ENCODE measurements around the gene GCNT2.
"Not testable (repeated sequence)": the region's sequence is repeated elsewhere in the genome, so short reads cannot be mapped to it uniquely, and the experiment has no call there.

The GCNT2 gene

DNA sequence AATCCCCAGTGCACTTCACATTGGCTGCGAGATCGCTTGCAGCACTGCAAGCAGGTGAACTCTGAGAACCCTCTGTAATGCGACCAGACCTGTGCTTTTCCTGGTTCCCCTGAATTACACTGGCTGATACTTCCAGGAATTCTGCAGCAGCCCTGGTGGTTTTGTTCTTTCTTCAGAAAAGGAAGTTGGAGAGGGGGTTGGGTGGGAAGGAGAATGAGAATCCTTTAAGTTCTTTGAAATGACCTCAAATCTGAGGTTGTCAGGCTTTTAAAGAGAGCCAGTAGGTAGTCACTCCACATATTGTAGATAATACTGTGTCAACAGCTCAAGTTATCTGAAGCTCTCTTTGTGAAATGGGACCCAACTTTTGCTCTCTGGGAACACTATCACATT lies 62.4 kb downstream of the GCNT2 start:
- DNase-seq = no peak

DNA sequence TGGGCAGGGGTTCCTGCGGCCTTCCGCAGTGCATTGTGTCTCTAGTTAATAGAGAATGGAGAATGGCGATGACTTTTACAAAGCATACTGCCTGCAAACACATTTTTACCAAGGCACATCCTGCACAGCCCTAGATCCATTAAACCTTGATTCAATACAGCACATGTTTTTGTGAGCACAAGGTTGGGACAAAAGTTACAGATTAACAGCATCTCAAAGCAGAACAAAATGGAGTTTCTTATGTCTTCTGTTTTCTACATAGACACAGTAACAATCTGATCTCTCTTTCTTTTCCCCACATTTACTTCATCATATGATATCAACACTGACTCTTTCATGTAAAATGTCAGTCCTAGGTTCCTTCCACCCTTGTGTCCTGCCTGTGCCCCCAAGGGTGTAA lies 63.5 kb downstream of the GCNT2 start:
- DNase-seq = no peak

DNA sequence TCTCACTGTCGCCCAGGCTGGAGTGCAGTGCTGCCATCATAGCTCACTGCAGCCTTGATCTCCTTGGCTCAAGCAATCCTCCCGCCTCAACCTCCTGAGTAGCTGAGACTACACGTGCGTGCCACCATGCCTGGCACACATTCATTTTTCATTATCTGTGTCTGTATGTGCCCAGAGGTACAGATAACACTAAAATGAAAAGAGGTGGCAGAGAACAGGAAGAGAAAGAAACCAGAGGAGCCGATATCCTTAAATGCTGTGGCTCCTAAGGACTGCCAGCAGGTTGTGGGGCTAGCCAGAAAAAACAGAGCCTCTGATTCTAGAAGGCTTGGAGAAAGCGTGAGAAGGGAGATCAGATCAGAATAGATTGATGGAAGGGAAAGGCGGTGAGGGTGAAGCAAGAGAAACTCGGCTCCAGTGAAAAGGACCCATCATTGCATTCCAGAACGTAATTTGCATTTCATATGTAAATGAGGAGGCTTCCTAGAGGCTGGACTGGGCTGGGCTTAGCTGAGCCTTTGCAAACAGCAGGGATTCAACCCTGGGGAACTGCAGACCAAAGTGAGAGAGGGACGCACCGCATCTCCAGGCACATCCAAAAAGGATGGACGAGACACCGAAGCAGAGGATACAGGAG lies 64.2 kb downstream of the GCNT2 start:
- no peak for DNase-seq

DNA sequence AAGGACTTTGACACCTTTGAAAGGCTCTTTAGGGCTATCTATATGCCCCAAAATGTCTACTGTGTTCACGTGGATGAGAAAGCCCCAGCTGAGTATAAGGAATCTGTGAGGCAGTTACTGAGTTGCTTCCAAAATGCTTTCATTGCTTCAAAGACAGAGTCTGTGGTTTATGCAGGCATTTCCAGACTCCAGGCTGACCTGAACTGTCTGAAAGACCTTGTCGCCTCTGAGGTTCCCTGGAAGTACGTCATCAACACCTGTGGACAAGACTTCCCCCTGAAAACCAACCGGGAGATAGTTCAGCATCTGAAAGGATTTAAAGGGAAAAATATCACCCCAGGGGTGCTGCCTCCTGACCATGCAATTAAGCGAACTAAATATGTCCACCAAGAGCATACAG lies 65.2 kb downstream of the GCNT2 start:
- DNase-seq = no peak

DNA sequence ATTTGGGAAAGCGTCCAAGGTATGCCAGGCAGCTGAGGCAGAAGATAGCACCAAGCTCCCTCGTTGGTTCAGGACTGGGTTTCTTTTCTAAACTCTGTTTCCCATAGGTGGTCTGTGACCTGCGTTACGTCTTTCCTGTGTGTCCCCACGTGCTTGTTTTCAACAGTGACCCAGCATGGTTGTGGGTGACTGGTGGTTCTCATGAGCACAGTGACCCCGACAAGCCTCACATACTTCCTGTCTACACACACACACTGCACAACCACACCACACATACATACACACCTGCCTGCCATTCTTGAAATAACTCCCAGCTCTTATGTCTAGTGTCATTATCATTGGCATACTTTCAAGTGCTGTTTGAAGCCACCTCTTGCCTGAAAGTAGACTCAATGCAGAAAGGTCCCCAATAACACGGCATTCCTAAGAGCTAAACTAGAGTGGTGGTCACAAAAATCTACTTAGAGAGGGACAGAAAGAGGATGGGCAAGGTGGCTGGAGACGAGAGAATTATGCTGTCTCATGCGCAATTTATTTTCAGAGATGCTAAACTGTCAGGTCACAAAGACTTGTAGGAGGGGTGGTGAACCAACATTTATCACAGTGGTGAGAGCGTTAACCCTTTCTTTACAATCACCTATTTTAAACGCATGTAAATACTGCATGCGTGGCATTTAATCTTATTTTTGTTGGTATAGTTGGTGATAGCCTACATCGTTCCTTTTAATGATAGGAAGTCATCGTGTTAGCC lies 66.7 kb downstream of the GCNT2 start:
- no peak for DNase-seq

DNA sequence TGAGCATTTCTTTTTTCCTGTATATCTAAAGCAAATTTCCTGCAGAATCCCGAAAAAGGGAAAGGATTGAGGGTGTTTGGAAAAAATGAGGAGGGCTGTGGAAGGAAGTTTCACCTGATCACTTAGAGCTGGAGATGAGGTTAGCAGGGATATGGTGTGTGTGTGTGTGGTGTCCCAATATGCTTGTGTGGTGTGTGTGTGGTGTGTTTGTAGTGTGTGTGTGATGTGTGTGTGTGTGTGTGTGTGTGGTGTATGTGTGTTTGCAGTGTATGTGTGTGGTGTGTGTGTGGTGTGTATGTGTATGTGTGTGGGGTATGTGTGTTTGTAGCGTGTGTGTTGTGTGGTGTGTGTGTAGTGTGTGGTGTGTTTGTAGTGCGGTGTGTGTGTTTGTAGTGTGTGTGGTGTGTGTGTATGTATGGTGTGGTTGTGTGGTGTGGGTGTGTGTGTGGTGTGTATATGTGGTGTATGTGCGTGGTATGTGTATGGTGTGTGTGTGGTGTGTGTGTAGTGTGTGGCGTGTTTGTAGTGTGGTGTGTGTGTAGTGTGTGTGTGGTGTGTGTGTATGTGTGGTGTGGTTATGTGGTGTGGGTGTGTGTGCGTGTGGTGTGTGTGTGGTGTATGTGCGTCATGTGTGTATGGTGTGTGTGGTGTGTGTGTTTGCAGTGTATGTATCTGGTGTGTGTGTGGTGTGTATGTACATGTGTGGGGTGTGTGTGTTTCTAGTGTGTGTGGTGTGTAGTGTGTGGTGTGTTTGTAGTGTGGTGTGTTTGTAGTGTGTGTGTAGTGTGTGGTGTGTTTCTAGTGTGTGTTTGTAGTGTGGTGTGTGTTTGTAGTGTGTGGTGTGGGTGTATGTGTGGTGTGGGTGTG lies 67.6 kb downstream of the GCNT2 start:
- no peak for DNase-seq

DNA sequence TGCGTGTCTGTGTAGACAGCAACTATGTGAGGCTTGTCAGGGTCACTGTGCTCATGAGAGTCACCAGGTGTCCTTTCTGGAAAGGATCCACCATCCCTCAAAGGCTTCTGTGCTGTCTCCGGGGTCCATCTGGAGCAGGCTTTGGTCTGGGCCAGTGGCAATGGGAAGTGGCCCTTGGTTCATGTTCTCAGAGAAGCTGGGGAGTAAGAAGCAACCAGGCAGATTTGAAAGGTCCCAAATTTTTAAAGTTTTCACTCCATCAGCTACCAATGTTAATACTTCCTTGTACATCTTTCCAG lies 68.2 kb downstream of the GCNT2 start:
- no peak for DNase-seq

DNA sequence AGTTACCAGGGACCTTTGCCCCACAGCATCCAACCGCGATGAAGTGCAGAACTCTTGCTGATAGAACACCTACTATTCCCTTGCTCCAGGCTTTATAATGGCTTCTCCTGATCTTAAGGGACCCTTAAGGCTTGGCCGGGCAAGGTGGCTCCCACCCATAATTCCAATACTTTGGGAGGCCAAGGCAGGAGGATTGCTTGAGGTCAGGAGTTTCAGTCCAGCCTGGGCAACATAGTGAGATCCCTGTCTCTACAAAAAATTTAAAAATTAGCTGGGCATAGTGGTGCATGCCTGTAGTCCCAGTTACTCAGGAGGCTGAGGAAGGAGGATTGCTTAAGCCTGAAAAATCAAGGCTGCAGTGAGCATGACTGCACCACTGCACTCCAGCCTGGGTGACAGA lies 68.8 kb downstream of the GCNT2 start:
- no peak for DNase-seq

DNA sequence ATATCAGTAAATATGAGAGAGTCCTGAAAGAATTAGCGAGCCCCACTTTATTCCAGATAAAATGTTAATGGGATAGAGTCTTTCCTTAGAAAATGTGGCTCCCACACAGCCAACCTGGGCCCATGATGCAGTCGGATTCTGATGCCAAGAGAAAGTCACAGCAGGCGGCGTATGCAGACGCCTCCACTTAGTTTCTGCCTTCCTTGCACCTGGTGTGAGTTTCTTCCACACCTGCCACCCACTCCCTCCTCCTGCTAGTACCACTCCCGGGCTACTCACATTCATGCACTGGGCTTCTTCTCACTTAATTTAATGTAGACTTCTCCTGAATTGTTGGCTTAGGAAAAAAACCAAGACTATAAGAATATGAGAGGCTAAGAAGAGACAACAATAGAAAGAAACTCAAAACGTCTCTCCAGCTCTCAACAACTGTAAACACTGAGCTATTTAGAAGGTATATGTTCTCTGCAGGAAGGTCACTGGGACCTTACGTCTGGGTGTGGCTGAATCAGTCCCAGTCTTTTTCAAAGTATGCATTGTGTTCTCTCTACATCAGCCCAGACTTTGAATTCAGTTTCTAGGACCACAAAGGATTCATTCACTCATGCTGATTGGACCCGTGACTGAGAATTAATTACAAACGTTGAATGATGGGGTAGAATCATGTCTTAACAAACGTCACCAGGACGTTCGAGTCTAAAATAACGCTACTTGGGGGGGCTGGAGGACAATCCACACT lies 70.4 kb downstream of the GCNT2 start:
- no peak for DNase-seq

DNA sequence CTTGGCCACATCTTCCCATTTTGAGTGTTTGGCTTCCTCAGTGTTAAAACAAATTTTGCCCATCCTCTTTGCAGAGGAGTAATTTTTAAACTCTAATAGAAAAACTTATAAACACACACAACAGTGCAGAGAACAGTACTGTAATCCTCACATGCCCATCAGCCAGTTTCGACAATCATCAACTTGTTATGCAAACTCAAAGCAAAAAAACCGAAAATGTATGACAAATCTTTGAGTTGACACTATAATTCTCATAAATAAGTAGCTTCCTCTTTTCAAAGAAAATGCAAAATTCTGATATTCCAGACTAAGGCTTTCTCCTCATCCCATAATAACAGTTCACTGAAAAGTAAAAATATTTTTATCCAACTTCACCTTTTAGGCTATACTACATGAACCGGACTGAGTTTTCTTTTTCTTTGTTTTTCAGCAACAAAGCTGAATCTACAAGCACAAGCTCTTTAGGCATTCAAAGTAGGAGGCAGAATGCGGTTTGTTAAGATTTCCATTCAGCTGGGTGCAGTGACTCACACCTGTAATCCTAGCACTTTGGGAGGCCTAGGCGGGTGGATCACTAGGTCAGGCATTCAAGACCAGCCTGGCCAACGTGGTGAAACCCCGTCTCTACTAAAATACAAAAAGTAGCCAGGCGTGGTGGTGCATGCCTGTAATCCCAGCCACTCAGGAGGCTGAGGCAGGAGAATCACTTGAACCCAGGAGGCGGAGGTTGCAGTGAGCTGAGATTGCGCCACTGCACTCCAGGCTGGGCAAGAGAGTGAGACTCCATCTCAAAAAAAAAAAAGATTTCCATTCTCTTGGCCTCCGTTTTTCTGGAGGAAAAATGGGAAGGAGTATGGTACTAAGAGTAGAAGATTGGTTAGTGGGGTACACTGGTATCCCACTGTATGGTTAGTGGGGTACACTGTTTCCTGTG lies 74.8 kb downstream of the GCNT2 start:
- no peak for DNase-seq

DNA sequence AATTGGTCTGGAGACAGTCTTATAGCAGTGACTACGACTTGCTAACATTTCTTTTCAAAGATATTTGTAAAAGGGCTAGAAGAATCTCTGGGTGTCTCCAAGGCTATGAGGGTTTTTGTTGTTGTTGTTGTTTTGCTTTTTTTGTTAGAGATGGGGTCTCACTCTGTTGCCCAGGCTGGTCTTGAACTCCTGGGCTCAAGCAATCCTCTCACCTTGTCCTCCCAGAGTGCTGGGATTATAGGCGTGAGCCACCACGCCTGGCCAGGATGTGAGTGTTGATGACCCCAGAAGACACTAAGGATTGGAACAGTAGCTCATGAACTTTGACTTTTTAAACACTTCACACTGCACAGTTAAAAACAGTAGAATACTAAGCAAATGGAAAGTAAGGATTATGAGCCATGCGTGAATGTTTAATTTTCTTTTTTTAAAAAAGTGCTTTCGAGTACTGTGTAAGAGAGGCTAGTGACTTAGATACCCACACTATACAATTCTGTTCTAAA lies 76.4 kb downstream of the GCNT2 start:
- DNase-seq = no peak

DNA sequence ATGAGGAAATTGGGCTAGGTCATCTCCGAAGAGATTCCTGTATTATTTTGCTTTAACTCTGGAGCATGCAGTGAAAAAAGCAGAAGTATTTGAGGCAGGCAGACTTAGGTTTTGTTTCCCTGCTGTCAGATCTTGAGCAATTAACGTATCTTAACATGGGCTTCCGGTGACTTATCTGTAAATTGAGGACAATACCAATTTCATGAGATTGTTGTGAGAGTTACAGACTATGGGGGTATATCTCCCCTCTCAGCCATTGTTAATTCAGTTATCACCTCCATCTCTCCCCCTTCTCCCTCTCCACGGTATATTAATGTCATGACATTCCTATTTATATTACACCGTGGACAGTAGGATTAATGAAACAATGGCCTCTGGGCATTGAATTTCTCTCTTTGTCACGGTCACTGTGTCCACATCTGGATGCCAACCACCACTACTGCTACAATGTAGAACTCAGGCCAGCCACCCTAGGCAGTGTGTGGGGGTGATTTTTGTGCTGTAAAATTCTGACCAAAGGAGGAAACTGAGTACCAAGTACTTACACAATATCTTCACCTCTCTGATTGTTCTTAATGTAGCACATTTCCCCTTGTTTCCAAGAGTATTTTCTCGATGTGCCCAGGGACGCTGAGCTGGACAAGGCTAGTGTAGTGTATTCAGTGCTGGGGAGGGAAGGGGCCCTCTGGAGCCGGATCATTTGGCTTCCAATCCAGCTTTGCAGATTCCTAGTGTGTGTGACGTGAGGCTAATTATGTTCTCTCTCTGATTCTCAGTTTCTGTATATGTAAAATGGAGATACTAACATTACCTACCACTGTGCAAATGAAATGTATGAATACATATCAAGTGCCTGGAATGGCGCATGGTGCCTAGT lies 77.2 kb downstream of the GCNT2 start:
- no peak for DNase-seq

DNA sequence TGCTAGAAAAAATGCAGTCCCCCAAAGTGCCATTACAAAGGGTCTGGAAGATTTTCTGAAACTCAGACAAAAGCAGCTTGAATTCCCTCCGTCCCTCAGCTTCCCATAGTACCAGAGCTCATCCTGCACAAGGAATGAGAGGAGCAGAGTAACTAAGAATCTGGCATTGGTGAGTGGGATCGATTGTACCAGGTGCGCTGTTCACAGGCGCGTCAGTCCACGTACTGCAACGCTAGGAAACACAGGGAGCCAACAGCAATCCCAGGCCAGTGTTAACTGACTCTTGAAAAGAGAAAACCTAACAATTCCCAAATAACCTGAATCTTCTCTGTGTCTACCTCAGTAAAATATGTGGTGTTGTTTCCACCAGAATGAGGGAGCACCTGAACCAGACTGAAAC lies 77.9 kb downstream of the GCNT2 start:
- DNase-seq = no peak

DNA sequence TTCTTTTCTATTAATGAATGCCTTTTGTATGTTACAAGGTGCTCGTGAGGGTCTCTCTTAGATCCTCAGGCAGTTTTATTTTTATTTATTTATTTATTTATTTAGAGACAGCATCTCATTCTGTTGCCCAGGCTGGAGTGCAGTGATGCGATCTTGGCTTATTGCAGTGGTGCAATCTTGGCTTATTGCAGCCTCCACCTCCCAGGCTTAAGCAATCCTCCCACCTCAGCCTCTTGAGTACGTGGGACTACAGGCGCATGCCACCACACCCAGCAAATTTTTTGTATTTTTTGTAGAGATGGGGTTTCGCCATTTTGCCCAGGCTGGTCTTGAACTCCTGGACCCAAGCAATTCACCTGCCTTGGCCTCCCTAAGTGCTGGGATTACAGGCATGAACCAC lies 79.5 kb downstream of the GCNT2 start:
- not testable (repeated sequence) for DNase-seq

DNA sequence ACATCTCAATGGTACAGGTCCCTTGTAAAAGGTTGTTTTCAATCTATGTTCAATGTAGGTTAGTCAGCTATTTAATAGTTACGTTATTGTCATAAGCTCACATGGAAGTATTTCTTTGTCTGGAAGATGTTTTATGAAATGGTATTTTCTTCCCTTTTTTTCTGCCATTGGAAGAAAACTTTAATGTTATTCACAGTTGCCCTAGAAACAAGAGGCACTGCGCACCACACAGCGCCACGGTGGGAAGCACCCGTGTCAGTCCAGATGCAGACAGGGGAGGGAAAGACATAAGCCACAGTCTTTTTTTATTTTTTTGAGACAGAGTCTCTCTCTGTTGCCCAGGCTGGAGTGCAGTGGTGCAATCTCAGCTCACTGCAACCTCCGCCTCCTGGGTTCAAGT lies 82.1 kb downstream of the GCNT2 start:
- no peak for DNase-seq

DNA sequence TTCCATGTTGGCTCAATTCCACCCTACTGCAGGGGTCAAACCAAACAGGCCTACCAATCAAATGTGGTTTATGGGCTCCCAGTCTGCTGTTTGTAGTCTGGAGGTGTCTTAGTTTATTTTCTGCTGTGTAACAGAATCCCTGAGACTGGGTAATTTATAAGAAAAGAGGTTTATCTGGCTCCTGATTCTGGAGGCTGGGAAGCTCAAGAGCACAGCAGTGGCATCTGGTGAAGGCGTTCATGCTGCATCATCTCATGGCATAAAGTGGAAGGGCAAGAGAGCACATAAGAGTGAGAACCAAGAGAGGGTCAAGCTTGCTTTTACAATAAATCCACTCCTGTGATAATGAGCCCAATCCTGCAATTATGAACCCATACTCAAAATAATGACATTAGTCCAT lies 87.9 kb downstream of the GCNT2 start:
- DNase-seq = no peak

DNA sequence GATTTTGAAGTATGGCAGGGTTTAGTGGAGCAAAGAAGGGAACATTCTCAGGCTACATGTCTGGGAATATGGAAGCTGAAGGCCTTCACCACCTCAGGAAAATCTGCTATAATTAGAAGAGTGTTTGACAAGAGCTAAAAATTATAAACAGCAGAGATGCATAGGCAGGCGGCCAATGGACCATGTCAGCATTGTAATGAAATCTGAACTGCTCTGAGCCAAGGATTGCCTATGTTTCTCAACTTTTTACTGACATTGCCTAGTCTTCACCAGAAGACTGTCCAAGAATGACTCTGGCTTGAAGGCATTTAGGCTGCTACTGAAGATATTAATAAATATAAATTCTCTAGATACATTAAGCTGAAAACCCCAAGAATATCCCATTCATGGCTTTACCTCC lies 89.1 kb downstream of the GCNT2 start:
- no peak for DNase-seq

DNA sequence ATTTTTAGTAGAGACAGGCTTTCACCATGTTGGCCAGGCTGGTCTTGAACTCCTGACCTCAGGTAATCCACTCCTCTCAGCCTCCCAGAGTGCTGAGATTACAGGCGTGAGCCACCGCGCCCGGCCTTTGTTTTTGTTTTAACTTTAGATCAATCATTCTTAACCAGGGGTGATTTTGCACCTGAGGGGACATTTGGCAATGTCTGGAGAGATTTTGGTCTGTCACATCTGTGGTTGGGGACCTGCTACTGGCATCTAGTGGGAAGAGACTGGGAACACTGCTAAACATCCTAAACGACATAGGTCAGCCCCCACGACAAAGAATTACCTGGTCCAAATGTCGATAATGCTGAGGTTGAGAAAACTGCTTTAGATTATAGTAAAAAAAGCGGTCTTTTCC lies 91.0 kb downstream of the GCNT2 start:
- no peak for DNase-seq

DNA sequence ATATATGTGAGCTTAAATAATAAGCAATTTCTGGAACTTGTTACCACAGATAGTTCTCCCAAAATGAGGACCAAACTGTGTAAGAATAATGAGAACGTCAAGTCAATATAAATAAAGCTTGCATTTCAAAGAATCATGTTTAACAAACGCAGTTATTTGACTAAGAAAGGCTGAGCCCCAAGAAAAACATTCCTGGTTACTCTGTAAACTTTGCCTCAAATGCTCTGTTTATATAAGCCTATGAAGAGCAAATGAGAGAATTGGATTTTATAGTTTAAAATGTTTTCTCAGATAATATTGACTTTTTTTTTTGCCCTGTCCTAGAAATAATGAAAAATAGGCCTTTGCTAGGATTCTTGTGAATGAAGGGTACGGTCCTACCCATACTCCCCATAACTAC lies 91.9 kb downstream of the GCNT2 start:
- DNase-seq = no peak

DNA sequence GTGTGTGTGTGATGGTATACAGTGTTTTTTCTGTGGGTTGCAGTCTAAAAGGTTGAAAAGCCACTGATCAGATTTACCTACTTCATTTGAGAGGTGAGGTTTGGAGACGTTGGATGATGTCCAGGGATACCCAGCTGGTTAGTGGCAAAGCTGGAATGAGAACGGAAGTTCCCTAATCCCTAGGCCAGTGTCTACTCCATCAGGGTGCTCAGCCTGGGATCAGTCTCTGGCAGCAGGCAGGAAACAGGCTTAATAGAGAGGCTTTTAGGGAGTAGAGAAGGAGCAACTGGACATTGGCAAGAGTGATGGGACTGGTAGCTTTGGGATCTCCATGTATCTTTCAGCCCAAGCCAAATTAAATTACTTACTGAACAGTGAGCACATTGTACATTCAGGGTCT lies 92.6 kb downstream of the GCNT2 start:
- no peak for DNase-seq

DNA sequence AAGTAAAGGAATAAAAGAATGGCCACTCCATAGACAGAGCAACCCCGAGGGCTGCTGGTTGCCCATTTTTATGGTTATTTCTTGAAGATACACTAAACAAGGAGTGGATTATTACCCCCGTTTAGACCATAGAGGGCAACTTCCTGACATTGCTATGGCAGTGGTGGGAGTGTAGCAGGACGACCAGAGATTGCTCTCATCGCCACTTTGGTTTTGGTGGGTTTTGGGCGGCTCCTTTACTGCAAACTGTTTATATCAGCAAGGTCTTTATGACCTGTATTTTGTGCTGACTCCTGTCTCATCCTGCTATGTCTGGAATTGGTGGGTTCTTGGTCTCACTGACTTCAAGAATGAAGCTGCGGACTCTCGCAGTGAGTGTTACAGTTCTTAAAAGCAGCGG lies 94.5 kb downstream of the GCNT2 start:
- no peak for DNase-seq
